WTC11 (cell line): ENCODE results near the gene PKP1. TPM values are rescaled to one million over a fixed set of nuclear protein-coding genes. Genes with fewer than 3 reads are reported as not detected.

Experiments
- ATAC-seq: fragments of 200-7000 bp; cut with Tn5 transposase; 2 replicates; pipeline ENCODE4 v1.10.0; 2021; ENCODE audit warnings: mild to moderate bottlenecking, moderate library complexity
- CTCF ChIA-PET: fragments of 300-600 bp; sonication (Branson Sonifier 250); formaldehyde crosslinking; loops from one replicate; lab custom pipeline; 2021; ENCODE audit warnings: antibody characterized with exemption; lab: Charles Lee
- POLR2A ChIA-PET: fragments of 350-600 bp; sonication (Branson Sonifier 250); formaldehyde crosslinking; loops from one replicate; lab custom pipeline; 2021; ENCODE audit warnings: antibody characterized with exemption; lab: Charles Lee
- DNase-seq: peaks from one replicate; pipeline ENCODE4 v3.0.0; 2021; ENCODE audit warnings: low spot score
- H3K27ac Mint-ChIP-seq: 2 replicates; pipeline ENCODE4 v1.8.0; 2021; ENCODE audit warnings: mixed read lengths
- H3K27me3 Mint-ChIP-seq: 2 replicates; pipeline ENCODE4 v1.8.0; 2021; ENCODE audit warnings: low read depth, mild to moderate bottlenecking, moderate library complexity, mixed read lengths
- H3K36me3 Mint-ChIP-seq: 2 replicates; pipeline ENCODE4 v1.8.0; 2021; ENCODE audit warnings: mixed read lengths
- H3K4me1 Mint-ChIP-seq: 2 replicates; pipeline ENCODE4 v1.8.0; 2022; ENCODE audit warnings: mixed read lengths
- H3K4me3 Mint-ChIP-seq: 2 replicates; pipeline ENCODE4 v1.8.0; 2021; ENCODE audit warnings: mild to moderate bottlenecking, moderate library complexity, mixed read lengths
- H3K9me3 Mint-ChIP-seq: 2 replicates; pipeline ENCODE4 v1.8.0; 2021; ENCODE audit warnings: mixed read lengths
- EMX1 ChIP-seq: fragments of 250-450 bp; sonication (Bioruptor Pico); IDR thresholded peaks from 2 replicates; pipeline ENCODE4 v1.8.0; 2021; ENCODE audit warnings: mild to moderate bottlenecking
- ESRRA ChIP-seq: sonication (generic); formaldehyde crosslinking; IDR thresholded peaks from 2 replicates; pipeline ENCODE4 v1.8.1; 2022; ENCODE audit warnings: mild to moderate bottlenecking, missing genetic modification reagents, borderline replicate concordance
- ETV6 ChIP-seq: sonication (generic); formaldehyde crosslinking; IDR thresholded peaks from 2 replicates; pipeline ENCODE4 v1.8.1; 2022; ENCODE audit warnings: mild to moderate bottlenecking, missing genetic modification reagents
- FOXJ3 ChIP-seq: sonication (generic); formaldehyde crosslinking; IDR thresholded peaks from 2 replicates; pipeline ENCODE4 v1.9.0; 2021; ENCODE audit warnings: missing genetic modification reagents, mild to moderate bottlenecking, borderline replicate concordance
- FOXK1 ChIP-seq: sonication (generic); formaldehyde crosslinking; IDR thresholded peaks from 2 replicates; pipeline ENCODE4 v1.8.0; 2022; ENCODE audit warnings: mild to moderate bottlenecking, moderate library complexity, missing genetic modification reagents
- HMGA2 ChIP-seq: fragments of 250-450 bp; sonication (Bioruptor Pico); IDR thresholded peaks from 2 replicates; pipeline ENCODE4 v1.4.0; 2021; ENCODE audit warnings: mild to moderate bottlenecking, moderate library complexity
- JAZF1 ChIP-seq: fragments of 250-450 bp; sonication (Bioruptor Pico); IDR thresholded peaks from 2 replicates; pipeline ENCODE4 v1.9.0; 2021; ENCODE audit warnings: moderate library complexity, mild to moderate bottlenecking, inconsistent platforms
- KAT7 ChIP-seq: sonication (generic); formaldehyde crosslinking; IDR thresholded peaks from 2 replicates; pipeline ENCODE4 v1.8.1; 2023; ENCODE audit warnings: missing genetic modification reagents, mild to moderate bottlenecking, borderline replicate concordance
- NFE2L1 ChIP-seq: sonication (generic); formaldehyde crosslinking; IDR thresholded peaks from 2 replicates; pipeline ENCODE4 v1.8.1; 2023; ENCODE audit warnings: missing genetic modification reagents
- NR2C2 ChIP-seq: sonication (generic); formaldehyde crosslinking; IDR thresholded peaks from 2 replicates; pipeline ENCODE4 v1.8.0; 2022; ENCODE audit warnings: mild to moderate bottlenecking, missing genetic modification reagents
- NR3C1 ChIP-seq: sonication (generic); formaldehyde crosslinking; conservative IDR thresholded peaks from 2 replicates; pipeline ENCODE4 v1.8.1; 2023; ENCODE audit warnings: low read depth, mild to moderate bottlenecking, missing genetic modification reagents
- TCF7 ChIP-seq: sonication (generic); formaldehyde crosslinking; IDR thresholded peaks from 2 replicates; pipeline ENCODE4 v1.8.0; 2022; ENCODE audit warnings: mild to moderate bottlenecking, low read depth, missing genetic modification reagents, moderate library complexity
- TEAD4 ChIP-seq: sonication (generic); formaldehyde crosslinking; IDR thresholded peaks from 2 replicates; pipeline ENCODE4 v1.8.0; 2022; ENCODE audit warnings: mild to moderate bottlenecking, missing genetic modification reagents
- ZNF219 ChIP-seq: sonication (generic); formaldehyde crosslinking; IDR thresholded peaks from 2 replicates; pipeline ENCODE4 v1.8.0; 2023; ENCODE audit warnings: missing genetic modification reagents, mild to moderate bottlenecking, borderline replicate concordance
- ZNF232 ChIP-seq: sonication (generic); formaldehyde crosslinking; IDR thresholded peaks from 2 replicates; pipeline ENCODE4 v1.8.0; 2022; ENCODE audit warnings: mild to moderate bottlenecking, missing genetic modification reagents
- ZNF317 ChIP-seq: sonication (generic); formaldehyde crosslinking; IDR thresholded peaks from 2 replicates; pipeline ENCODE4 v1.8.1; 2023; ENCODE audit warnings: low read depth, mild to moderate bottlenecking, moderate library complexity, missing genetic modification reagents, borderline replicate concordance
- total RNA-seq: library from RNA; stranded (reverse); gene quantifications from 3 replicates; pipeline ENCODE4 v1.2.3, GENCODE V29; 2021
- TF ChIP-seq, protein P1 (sequence below): sonication (generic); formaldehyde crosslinking; IDR thresholded peaks from 2 replicates; pipeline ENCODE4 v1.8.0; 2022; ENCODE audit warnings: mild to moderate bottlenecking, missing genetic modification reagents
- TF ChIP-seq, protein P2 (sequence below): sonication (generic); formaldehyde crosslinking; IDR thresholded peaks from 2 replicates; pipeline ENCODE4 v1.8.0; 2022; ENCODE audit warnings: mild to moderate bottlenecking, missing genetic modification reagents
- TF ChIP-seq, protein P3 (sequence below): sonication (generic); formaldehyde crosslinking; IDR thresholded peaks from 2 replicates; pipeline ENCODE4 v1.8.0; 2023; ENCODE audit warnings: mild to moderate bottlenecking, missing genetic modification reagents
- TF ChIP-seq, protein P4 (sequence below): sonication (generic); formaldehyde crosslinking; IDR thresholded peaks from 2 replicates; pipeline ENCODE4 v1.8.1; 2023; ENCODE audit warnings: mild to moderate bottlenecking, missing genetic modification reagents
- TF ChIP-seq, protein P5 (sequence below): fragments of 250-450 bp; sonication (Bioruptor Pico); IDR thresholded peaks from 2 replicates; pipeline ENCODE4 v1.9.0; 2021; ENCODE audit warnings: mild to moderate bottlenecking
- TF ChIP-seq, protein P6 (sequence below): fragments of 250-450 bp; sonication (Bioruptor Pico); IDR thresholded peaks from 2 replicates; pipeline ENCODE4 v1.8.0; 2021; ENCODE audit warnings: mild to moderate bottlenecking

PKP1 gene
- total RNA-seq, 1 experiment from 2014 or later, result 0.24 TPM

DNA sequence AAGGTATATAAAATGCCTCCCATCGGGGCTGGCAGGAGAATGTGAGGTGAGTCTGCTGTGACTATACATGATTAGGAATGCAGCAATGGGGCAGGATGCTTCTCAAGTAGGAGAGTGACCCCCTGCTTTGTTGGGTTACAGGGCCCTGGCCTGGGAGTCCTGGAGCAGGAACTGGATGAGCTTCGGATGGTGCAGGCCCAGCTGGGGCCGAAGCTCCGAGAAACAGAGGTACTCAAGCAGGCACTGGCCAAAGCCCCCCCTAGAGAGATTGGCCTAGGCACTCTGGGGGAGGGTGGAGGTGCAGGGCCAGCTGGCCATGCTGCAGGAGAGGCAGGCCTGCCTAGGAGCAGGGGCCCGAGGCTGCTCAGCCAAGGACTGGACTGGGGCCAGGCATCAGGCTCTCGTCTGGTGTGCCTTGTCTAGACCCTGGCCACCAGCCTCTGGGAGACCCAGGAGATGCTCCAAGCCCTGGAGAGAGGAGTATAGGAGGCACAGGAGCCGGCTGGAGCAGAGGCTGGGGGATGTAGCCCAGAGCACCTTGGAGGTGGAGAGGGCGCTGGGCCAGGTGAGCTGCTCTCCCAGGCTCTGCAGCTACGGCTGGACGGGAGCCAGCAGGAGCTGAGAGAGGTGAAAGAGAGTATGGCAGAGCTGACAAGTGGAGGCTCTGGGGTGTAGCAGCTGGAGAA, 32.8 kb upstream of the PKP1 start (continued):
- TF ChIP-seq TEAD4 (CRISPR knock-in tag), result no peak
- no peak for TF ChIP-seq ZNF219
- no peak for TF ChIP-seq FOXJ3 (CRISPR knock-in tag)
- no peak for TF ChIP-seq TCF7 (CRISPR knock-in tag)
- no peak for TF ChIP-seq NR3C1 (CRISPR knock-in tag)
- TF ChIP-seq, protein P1, sequence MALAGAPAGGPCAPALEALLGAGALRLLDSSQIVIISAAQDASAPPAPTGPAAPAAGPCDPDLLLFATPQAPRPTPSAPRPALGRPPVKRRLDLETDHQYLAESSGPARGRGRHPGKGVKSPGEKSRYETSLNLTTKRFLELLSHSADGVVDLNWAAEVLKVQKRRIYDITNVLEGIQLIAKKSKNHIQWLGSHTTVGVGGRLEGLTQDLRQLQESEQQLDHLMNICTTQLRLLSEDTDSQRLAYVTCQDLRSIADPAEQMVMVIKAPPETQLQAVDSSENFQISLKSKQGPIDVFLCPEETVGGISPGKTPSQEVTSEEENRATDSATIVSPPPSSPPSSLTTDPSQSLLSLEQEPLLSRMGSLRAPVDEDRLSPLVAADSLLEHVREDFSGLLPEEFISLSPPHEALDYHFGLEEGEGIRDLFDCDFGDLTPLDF (CRISPR knock-in tag), result no peak

DNA sequence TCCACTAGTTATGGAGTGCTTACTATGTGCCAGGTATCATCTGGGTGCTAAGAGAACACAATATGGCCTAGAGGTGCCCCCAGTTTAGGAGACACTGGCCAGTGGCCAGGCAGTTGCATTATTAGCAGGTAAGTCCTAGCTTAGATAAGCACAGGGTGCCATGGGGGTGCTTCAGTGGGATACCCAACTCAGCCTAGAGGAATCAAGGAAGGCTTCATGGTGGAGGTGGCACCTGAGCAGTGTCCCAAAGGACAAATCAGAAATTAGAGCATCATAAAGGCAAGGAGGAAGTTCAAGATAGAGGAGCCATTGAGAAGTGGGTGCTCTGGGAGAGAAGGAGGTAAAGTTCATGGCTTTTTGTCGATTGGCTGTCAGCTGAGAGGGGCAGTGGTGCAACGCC, 31.9 kb upstream of the PKP1 start:
- DNase-seq, result no peak

More for the DNA sequence above, 31.9 kb upstream of the PKP1 start:
- TF ChIP-seq FOXJ3 (CRISPR knock-in tag) (no peak), NFE2L1 (CRISPR knock-in tag) (no peak), FOXK1 (CRISPR knock-in tag) (no peak), ZNF232 (CRISPR knock-in tag) (no peak), JAZF1 (CRISPR knock-in tag) (no peak), ESRRA (CRISPR knock-in tag) (no peak), EMX1 (CRISPR knock-in tag) (no peak), ETV6 (CRISPR knock-in tag) (no peak), NR2C2 (CRISPR knock-in tag) (no peak), ZNF317 (CRISPR knock-in tag) (no peak), HMGA2 (CRISPR knock-in tag) (no peak), KAT7 (CRISPR knock-in tag) (no peak)
- TF ChIP-seq, protein P2, sequence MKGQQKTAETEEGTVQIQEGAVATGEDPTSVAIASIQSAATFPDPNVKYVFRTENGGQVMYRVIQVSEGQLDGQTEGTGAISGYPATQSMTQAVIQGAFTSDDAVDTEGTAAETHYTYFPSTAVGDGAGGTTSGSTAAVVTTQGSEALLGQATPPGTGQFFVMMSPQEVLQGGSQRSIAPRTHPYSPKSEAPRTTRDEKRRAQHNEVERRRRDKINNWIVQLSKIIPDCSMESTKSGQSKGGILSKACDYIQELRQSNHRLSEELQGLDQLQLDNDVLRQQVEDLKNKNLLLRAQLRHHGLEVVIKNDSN (CRISPR knock-in tag), result no peak
- TF ChIP-seq, protein P3, sequence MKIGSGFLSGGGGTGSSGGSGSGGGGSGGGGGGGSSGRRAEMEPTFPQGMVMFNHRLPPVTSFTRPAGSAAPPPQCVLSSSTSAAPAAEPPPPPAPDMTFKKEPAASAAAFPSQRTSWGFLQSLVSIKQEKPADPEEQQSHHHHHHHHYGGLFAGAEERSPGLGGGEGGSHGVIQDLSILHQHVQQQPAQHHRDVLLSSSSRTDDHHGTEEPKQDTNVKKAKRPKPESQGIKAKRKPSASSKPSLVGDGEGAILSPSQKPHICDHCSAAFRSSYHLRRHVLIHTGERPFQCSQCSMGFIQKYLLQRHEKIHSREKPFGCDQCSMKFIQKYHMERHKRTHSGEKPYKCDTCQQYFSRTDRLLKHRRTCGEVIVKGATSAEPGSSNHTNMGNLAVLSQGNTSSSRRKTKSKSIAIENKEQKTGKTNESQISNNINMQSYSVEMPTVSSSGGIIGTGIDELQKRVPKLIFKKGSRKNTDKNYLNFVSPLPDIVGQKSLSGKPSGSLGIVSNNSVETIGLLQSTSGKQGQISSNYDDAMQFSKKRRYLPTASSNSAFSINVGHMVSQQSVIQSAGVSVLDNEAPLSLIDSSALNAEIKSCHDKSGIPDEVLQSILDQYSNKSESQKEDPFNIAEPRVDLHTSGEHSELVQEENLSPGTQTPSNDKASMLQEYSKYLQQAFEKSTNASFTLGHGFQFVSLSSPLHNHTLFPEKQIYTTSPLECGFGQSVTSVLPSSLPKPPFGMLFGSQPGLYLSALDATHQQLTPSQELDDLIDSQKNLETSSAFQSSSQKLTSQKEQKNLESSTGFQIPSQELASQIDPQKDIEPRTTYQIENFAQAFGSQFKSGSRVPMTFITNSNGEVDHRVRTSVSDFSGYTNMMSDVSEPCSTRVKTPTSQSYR, result no peak
- TF ChIP-seq, protein P4, sequence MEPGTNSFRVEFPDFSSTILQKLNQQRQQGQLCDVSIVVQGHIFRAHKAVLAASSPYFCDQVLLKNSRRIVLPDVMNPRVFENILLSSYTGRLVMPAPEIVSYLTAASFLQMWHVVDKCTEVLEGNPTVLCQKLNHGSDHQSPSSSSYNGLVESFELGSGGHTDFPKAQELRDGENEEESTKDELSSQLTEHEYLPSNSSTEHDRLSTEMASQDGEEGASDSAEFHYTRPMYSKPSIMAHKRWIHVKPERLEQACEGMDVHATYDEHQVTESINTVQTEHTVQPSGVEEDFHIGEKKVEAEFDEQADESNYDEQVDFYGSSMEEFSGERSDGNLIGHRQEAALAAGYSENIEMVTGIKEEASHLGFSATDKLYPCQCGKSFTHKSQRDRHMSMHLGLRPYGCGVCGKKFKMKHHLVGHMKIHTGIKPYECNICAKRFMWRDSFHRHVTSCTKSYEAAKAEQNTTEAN (CRISPR knock-in tag), result no peak
- TF ChIP-seq, protein P5, sequence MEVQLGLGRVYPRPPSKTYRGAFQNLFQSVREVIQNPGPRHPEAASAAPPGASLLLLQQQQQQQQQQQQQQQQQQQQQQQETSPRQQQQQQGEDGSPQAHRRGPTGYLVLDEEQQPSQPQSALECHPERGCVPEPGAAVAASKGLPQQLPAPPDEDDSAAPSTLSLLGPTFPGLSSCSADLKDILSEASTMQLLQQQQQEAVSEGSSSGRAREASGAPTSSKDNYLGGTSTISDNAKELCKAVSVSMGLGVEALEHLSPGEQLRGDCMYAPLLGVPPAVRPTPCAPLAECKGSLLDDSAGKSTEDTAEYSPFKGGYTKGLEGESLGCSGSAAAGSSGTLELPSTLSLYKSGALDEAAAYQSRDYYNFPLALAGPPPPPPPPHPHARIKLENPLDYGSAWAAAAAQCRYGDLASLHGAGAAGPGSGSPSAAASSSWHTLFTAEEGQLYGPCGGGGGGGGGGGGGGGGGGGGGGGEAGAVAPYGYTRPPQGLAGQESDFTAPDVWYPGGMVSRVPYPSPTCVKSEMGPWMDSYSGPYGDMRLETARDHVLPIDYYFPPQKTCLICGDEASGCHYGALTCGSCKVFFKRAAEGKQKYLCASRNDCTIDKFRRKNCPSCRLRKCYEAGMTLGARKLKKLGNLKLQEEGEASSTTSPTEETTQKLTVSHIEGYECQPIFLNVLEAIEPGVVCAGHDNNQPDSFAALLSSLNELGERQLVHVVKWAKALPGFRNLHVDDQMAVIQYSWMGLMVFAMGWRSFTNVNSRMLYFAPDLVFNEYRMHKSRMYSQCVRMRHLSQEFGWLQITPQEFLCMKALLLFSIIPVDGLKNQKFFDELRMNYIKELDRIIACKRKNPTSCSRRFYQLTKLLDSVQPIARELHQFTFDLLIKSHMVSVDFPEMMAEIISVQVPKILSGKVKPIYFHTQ (CRISPR knock-in tag), result no peak
- TF ChIP-seq, protein P6, sequence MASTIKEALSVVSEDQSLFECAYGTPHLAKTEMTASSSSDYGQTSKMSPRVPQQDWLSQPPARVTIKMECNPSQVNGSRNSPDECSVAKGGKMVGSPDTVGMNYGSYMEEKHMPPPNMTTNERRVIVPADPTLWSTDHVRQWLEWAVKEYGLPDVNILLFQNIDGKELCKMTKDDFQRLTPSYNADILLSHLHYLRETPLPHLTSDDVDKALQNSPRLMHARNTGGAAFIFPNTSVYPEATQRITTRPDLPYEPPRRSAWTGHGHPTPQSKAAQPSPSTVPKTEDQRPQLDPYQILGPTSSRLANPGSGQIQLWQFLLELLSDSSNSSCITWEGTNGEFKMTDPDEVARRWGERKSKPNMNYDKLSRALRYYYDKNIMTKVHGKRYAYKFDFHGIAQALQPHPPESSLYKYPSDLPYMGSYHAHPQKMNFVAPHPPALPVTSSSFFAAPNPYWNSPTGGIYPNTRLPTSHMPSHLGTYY (CRISPR knock-in tag), result no peak
- H3K4me3 Mint-ChIP-seq, result no peak overlapping the region
- POLR2A ChIA-PET, result no interaction called here
- H3K27ac Mint-ChIP-seq, result no peak overlapping the region
- no peaks in the 10 kb centered on the region for H3K36me3 Mint-ChIP-seq
- H3K27me3 Mint-ChIP-seq, result peaks cover 1% of the 10 kb centered on the region
- CTCF ChIA-PET, result interaction anchor here (1.8 to 2.6 kb wide), 2 partner anchors 97 to 110 kb away, joined by 7 to 9 read pairs; no protein-coding TSS in a partner anchor
- no peak for ATAC-seq
- no peaks in the 10 kb centered on the region for H3K9me3 Mint-ChIP-seq
- no peaks in the 10 kb centered on the region for H3K4me1 Mint-ChIP-seq
